Liver (tissue), 9 donors: ENCODE results near the gene PLCL1. TPM values are rescaled to one million over a fixed set of nuclear protein-coding genes. Genes with fewer than 3 reads are reported as not detected.

Experiments used
- DNase-seq: peaks from one replicate; pipeline ENCODE4 v3.0.0-alpha.2; 2017; ENCODE audit warnings: low spot score
- H3K27ac ChIP-seq, 2 donors: one replicate each; pipeline ENCODE4 v1.7.0; 2013; ENCODE audit warnings: inconsistent platforms in 2 of 2, low read length in 2 of 2, control low read depth in 1 of 2, low read depth in 1 of 2, mild to moderate bottlenecking in 1 of 2
- H3K27me3 ChIP-seq, 4 donors: one replicate each; pipeline versions ENCODE4 v1.6.1 to v1.7.0; 2013; ENCODE audit warnings: low read length in 3 of 4, inconsistent platforms in 1 of 4, mild to moderate bottlenecking in 1 of 4, moderate library complexity in 1 of 4; ENCODE audit not compliant: control insufficient read depth in 4 of 4, insufficient read depth in 4 of 4
- H3K36me3 ChIP-seq, 4 donors: one replicate each; pipeline versions ENCODE4 v1.6.1 to v1.7.0; 2013; ENCODE audit warnings: low read length in 3 of 4, mild to moderate bottlenecking in 3 of 4, low read depth in 1 of 4, moderate library complexity in 1 of 4; ENCODE audit not compliant: control insufficient read depth in 4 of 4, insufficient read depth in 3 of 4
- H3K4me1 ChIP-seq, 4 donors: one replicate each; pipeline versions ENCODE4 v1.6.1 to v1.7.0; 2013; ENCODE audit warnings: low read length in 3 of 4, mild to moderate bottlenecking in 3 of 4, moderate library complexity in 1 of 4; ENCODE audit not compliant: control insufficient read depth in 4 of 4, insufficient read depth in 4 of 4
- H3K4me3 ChIP-seq, 3 donors: one replicate each; pipeline versions ENCODE4 v1.6.1 to v1.7.0; 2013; ENCODE audit warnings: low read length in 3 of 3, control low read depth in 1 of 3, low read depth in 1 of 3, mild to moderate bottlenecking in 1 of 3
- H3K9ac ChIP-seq, 2 donors: one replicate each; pipeline ENCODE4 v1.7.0; 2013; ENCODE audit warnings: low read length in 2 of 2, mild to moderate bottlenecking in 2 of 2, moderate library complexity in 2 of 2, control low read depth in 1 of 2, low read depth in 1 of 2
- H3K9me3 ChIP-seq, 4 donors: one replicate each; pipeline versions ENCODE4 v1.6.1 to v1.7.0; 2013; ENCODE audit warnings: low read length in 3 of 4; ENCODE audit not compliant: control insufficient read depth in 4 of 4
- CTCF ChIP-seq: fragments of 150-350 bp; IDR thresholded peaks from 2 replicates; pipeline ENCODE4 v1.5.1; 2017; ENCODE audit warnings: improper control_type of control experiment, low read depth, low read length; ENCODE audit not compliant: missing input control
- EGR1 ChIP-seq, 2 donors: IDR thresholded peaks; 2 replicates each; pipeline ENCODE4 v1.6.1; 2016 to 2018; ENCODE audit warnings: antibody characterized with exemption in 2 of 2, low read depth in 2 of 2
- FOXA1 ChIP-seq: IDR thresholded peaks from 2 replicates; pipeline ENCODE4 v1.6.1; 2016; ENCODE audit warnings: antibody characterized with exemption
- FOXA2 ChIP-seq: IDR thresholded peaks from 2 replicates; pipeline ENCODE4 v1.6.1; 2016; ENCODE audit warnings: antibody characterized with exemption
- GABPA ChIP-seq, 2 donors: IDR thresholded peaks in 1 of 2; conservative IDR thresholded peaks in 1 of 2; 2 replicates each; pipeline ENCODE4 v1.6.1; 2016; ENCODE audit warnings: antibody characterized with exemption in 2 of 2, mild to moderate bottlenecking in 1 of 2, moderate library complexity in 1 of 2
- HNF4A ChIP-seq, 2 donors: conservative IDR thresholded peaks; 2 replicates each; pipeline ENCODE4 v1.6.1; 2016; ENCODE audit warnings: antibody characterized with exemption in 2 of 2, mild to moderate bottlenecking in 2 of 2
- HNF4G ChIP-seq: IDR thresholded peaks from 2 replicates; pipeline ENCODE4 v1.6.1; 2016; ENCODE audit warnings: antibody characterized with exemption
- JUND ChIP-seq, 2 donors: IDR thresholded peaks; 2 replicates each; pipeline ENCODE4 v1.6.1; 2016; ENCODE audit warnings: antibody characterized with exemption in 2 of 2
- NR2F2 ChIP-seq: IDR thresholded peaks from 2 replicates; pipeline ENCODE4 v1.6.1; 2016; ENCODE audit warnings: antibody characterized with exemption
- RAD21 ChIP-seq, 2 donors: IDR thresholded peaks; 2 replicates each; pipeline ENCODE4 v1.6.1; 2016; ENCODE audit warnings: antibody characterized with exemption in 2 of 2, mild to moderate bottlenecking in 2 of 2
- RXRA ChIP-seq, 2 donors: IDR thresholded peaks; 2 replicates each; pipeline ENCODE4 v1.6.1; 2017 to 2018; ENCODE audit warnings: antibody characterized with exemption in 2 of 2, mild to moderate bottlenecking in 1 of 2
- SP1 ChIP-seq: IDR thresholded peaks from 2 replicates; pipeline ENCODE4 v1.6.1; 2018; ENCODE audit warnings: antibody characterized with exemption, mild to moderate bottlenecking
- TAF1 ChIP-seq: conservative IDR thresholded peaks from 2 replicates; pipeline ENCODE4 v1.6.1; 2016; ENCODE audit warnings: antibody characterized with exemption, mild to moderate bottlenecking
- YY1 ChIP-seq: IDR thresholded peaks from 2 replicates; pipeline ENCODE4 v1.6.1; 2016; ENCODE audit warnings: antibody characterized with exemption, mild to moderate bottlenecking
- polyA plus RNA-seq, 2 donors: library from polyadenylated mRNA; stranded (reverse) in 1 of 2; unstranded in 1 of 2; fragments of 200-250 nt in 1 of 2; fragments of >200 nt in 1 of 2; fragmentation: Nextera tagmentation in 1 of 2; extraction: Ambion mirVana in 1 of 2; gene quantifications; one replicate each; pipeline versions ENCODE4 v1.2.1 to v1.2.3, GENCODE V29; 2013 to 2015
- total RNA-seq, 2 donors: library from RNA; depleted of rRNA; stranded (reverse); fragments of >200 nt; gene quantifications; one replicate each; pipeline ENCODE4 v1.2.3, GENCODE V29; 2014
- TF ChIP-seq, protein P1 (sequence below): IDR thresholded peaks from 2 replicates; pipeline ENCODE4 v1.6.1; 2016; ENCODE audit warnings: antibody characterized with exemption, mild to moderate bottlenecking
- TF ChIP-seq, protein P2 (sequence below): IDR thresholded peaks from 2 replicates; pipeline ENCODE4 v1.6.1; 2016; ENCODE audit warnings: antibody characterized with exemption
- TF ChIP-seq, protein P3 (sequence below): IDR thresholded peaks from 2 replicates; pipeline ENCODE4 v1.6.1; 2016; ENCODE audit warnings: antibody characterized with exemption
- TF ChIP-seq, protein P4 (sequence below): IDR thresholded peaks from 2 replicates; pipeline ENCODE4 v1.6.1; 2016; ENCODE audit warnings: antibody characterized with exemption
- donor health status: healthy.
- donor health status: healthy.
- donor health status: healthy.
- donor health status: healthy.
- donor health status: healthy.

PLCL1 gene
- total and polyA plus RNA-seq, 4 donors, result 0.08 to 0.59 (median 0.31) TPM

- TF ChIP-seq, protein P1, sequence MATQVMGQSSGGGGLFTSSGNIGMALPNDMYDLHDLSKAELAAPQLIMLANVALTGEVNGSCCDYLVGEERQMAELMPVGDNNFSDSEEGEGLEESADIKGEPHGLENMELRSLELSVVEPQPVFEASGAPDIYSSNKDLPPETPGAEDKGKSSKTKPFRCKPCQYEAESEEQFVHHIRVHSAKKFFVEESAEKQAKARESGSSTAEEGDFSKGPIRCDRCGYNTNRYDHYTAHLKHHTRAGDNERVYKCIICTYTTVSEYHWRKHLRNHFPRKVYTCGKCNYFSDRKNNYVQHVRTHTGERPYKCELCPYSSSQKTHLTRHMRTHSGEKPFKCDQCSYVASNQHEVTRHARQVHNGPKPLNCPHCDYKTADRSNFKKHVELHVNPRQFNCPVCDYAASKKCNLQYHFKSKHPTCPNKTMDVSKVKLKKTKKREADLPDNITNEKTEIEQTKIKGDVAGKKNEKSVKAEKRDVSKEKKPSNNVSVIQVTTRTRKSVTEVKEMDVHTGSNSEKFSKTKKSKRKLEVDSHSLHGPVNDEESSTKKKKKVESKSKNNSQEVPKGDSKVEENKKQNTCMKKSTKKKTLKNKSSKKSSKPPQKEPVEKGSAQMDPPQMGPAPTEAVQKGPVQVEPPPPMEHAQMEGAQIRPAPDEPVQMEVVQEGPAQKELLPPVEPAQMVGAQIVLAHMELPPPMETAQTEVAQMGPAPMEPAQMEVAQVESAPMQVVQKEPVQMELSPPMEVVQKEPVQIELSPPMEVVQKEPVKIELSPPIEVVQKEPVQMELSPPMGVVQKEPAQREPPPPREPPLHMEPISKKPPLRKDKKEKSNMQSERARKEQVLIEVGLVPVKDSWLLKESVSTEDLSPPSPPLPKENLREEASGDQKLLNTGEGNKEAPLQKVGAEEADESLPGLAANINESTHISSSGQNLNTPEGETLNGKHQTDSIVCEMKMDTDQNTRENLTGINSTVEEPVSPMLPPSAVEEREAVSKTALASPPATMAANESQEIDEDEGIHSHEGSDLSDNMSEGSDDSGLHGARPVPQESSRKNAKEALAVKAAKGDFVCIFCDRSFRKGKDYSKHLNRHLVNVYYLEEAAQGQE, result no peak
These were observed 120.8 kb downstream of the PLCL1 start (continued) for GRCh38 chr2:197925204-197925603.

DNA sequence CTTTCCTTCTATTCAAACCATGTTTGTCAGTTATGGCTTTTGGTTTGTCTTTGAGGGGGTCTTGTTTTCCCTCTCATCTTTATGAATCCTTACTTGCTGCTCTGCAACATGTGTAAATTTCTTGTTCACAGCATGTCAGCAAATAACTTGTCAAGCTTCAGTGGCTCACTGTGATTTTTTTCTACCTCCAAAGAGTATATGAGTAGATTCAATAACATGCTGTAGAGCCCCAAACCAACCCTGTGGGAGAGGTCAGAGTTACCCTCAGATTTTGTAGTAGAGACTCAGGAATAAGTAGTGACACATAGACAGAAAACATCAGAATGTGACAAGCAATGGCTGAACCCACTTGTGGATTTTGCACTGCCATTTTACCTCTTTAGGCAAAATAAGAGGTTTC, 121.6 kb downstream of the PLCL1 start:
- Histone ChIP-seq H3K4me1 (no peaks in the 10 kb centered on the region), H3K27me3 (no peaks in the 10 kb centered on the region), H3K4me3 (no peak overlapping the region), H3K9me3 (no peaks in the 10 kb centered on the region), H3K36me3 (no peaks in the 10 kb centered on the region), H3K27ac (no peak overlapping the region), H3K9ac (no peak overlapping the region)
- DNase-seq, result no peak
- no peak for TF ChIP-seq YY1
- no peak for TF ChIP-seq RAD21 (IDR thresholded peaks at IDR 0.05)
- TF ChIP-seq HNF4A (conservative IDR thresholded peaks at IDR 0.05), result no peak
- TF ChIP-seq HNF4G, result no peak
- no peak for TF ChIP-seq RXRA (IDR thresholded peaks at IDR 0.05)
- TF ChIP-seq FOXA2, result no peak
- TF ChIP-seq CTCF, result no peak
- no peak for TF ChIP-seq FOXA1
- TF ChIP-seq, protein P2, sequence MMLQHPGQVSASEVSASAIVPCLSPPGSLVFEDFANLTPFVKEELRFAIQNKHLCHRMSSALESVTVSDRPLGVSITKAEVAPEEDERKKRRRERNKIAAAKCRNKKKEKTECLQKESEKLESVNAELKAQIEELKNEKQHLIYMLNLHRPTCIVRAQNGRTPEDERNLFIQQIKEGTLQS, result no peak
- TF ChIP-seq, protein P1, result no peak
- TF ChIP-seq, protein P3, sequence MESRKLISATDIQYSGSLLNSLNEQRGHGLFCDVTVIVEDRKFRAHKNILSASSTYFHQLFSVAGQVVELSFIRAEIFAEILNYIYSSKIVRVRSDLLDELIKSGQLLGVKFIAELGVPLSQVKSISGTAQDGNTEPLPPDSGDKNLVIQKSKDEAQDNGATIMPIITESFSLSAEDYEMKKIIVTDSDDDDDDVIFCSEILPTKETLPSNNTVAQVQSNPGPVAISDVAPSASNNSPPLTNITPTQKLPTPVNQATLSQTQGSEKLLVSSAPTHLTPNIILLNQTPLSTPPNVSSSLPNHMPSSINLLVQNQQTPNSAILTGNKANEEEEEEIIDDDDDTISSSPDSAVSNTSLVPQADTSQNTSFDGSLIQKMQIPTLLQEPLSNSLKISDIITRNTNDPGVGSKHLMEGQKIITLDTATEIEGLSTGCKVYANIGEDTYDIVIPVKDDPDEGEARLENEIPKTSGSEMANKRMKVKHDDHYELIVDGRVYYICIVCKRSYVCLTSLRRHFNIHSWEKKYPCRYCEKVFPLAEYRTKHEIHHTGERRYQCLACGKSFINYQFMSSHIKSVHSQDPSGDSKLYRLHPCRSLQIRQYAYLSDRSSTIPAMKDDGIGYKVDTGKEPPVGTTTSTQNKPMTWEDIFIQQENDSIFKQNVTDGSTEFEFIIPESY, result no peak
- no peak for TF ChIP-seq EGR1 (IDR thresholded peaks at IDR 0.05; ENCODE audit: low read depth in 2 of 2)
- TF ChIP-seq TAF1, result no peak
- TF ChIP-seq GABPA (IDR thresholded peaks at IDR 0.05 in 1 of 2, conservative IDR thresholded peaks at IDR 0.05 in 1 of 2), result no peak
- TF ChIP-seq, protein P4, sequence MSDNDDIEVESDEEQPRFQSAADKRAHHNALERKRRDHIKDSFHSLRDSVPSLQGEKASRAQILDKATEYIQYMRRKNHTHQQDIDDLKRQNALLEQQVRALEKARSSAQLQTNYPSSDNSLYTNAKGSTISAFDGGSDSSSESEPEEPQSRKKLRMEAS, result no peak
- no peak for TF ChIP-seq JUND (IDR thresholded peaks at IDR 0.05)
- no peak for TF ChIP-seq SP1
- TF ChIP-seq NR2F2, result no peak
